Type B pancreatic cell (in vitro differentiated cells): ENCODE results near the gene NUMB. TPM values are rescaled to one million over a fixed set of nuclear protein-coding genes. Genes with fewer than 3 reads are reported as not detected.

Experiments used
- DNase-seq: peaks from one replicate; pipeline ENCODE4 v3.0.0; 2021; ENCODE audit warnings: mixed read lengths; ENCODE audit not compliant: unreplicated experiment; ENCODE audit errors: extremely low spot score
- H3K27ac Mint-ChIP-seq: 2 replicates; pipeline ENCODE4 v1.8.0; 2021; ENCODE audit warnings: mild to moderate bottlenecking, mixed read lengths
- H3K27me3 Mint-ChIP-seq: 2 replicates; pipeline ENCODE4 v1.8.0; 2021; ENCODE audit warnings: mixed read lengths
- H3K36me3 Mint-ChIP-seq: 2 replicates; pipeline ENCODE4 v1.8.0; 2021; ENCODE audit warnings: mixed read lengths
- H3K4me1 Mint-ChIP-seq: one replicate; pipeline ENCODE4 v1.8.0; 2021; ENCODE audit warnings: mixed read lengths; ENCODE audit not compliant: unreplicated experiment
- H3K4me3 Mint-ChIP-seq: 2 replicates; pipeline ENCODE4 v1.8.0; 2021; ENCODE audit warnings: mild to moderate bottlenecking, mixed read lengths
- H3K9me3 Mint-ChIP-seq: 2 replicates; pipeline ENCODE4 v1.8.0; 2021; ENCODE audit warnings: mixed read lengths
- CTCF ChIP-seq: fragments of 200-600 bp; sonication (generic); conservative IDR thresholded peaks from 2 replicates; pipeline ENCODE4 v1.5.0; 2021; ENCODE audit warnings: antibody characterized with exemption, mild to moderate bottlenecking
- long read RNA-seq: library from polyadenylated mRNA; unstranded; transcript quantifications from one replicate; pipeline ENCODE4 v2.0.0, GENCODE V29; 2020
- total RNA-seq: library from RNA; stranded (reverse); gene quantifications from 2 replicates; pipeline ENCODE4 v1.2.1, GENCODE V29; 2021; ENCODE audit warnings: low replicate concordance

The NUMB gene
- total RNA-seq: 64.5 and 78.1 TPM in 2 replicates
- long read RNA-seq, transcript NUMB-215 (12 exons, 3,037 nt): major isoform, 7 of 83 reads
- long read RNA-seq, transcript NUMB-213 (13 exons, 3,588 nt): minor isoform, 6 of 83 reads
- long read RNA-seq, transcript NUMB-225 (12 exons, 3,547 nt): minor isoform, 5 of 83 reads
- long read RNA-seq, transcript NUMB-226 (5 exons, 847 nt): minor isoform, 6 of 83 reads
- long read RNA-seq, partial matches to known transcripts: 18 of 83 reads
- long read RNA-seq, other reads (novel, unspliced or antisense): 33 of 83 reads

GRCh38 chr14:73458183-73458976, at the start of gene NUMB:
TSS of gene NUMB (minus strand) at chr14:73458546. CDS start at chr14:73355751, 102,795 bp downstream.
- peaks cover 51% of the 10 kb centered on the region for H3K4me1 Mint-ChIP-seq
- peak within 1 kb of the TSS; percentile 100 for H3K4me3 Mint-ChIP-seq
- H3K27ac Mint-ChIP-seq: peak within 1 kb of the TSS; percentile 100
- peak; percentile 95 for DNase-seq
- no peaks in the 10 kb centered on the region for H3K27me3 Mint-ChIP-seq
- no peaks in the 10 kb centered on the region for H3K36me3 Mint-ChIP-seq
- no peaks in the 10 kb centered on the region for H3K9me3 Mint-ChIP-seq
- peak; percentile 20 for TF ChIP-seq CTCF

- H3K4me1 Mint-ChIP-seq: no peaks in the 10 kb centered on the region
- DNase-seq: no peak
- no peak for TF ChIP-seq CTCF
- no peaks in the 10 kb centered on the region for H3K9me3 Mint-ChIP-seq
- peaks cover 4% of the 10 kb centered on the region for H3K36me3 Mint-ChIP-seq
- H3K27ac Mint-ChIP-seq: no peak overlapping the region
- no peaks in the 10 kb centered on the region for H3K27me3 Mint-ChIP-seq
- H3K4me3 Mint-ChIP-seq: no peak overlapping the region
These were observed 45.3 kb upstream of the NUMB start for GRCh38 chr14:73503648-73504047.

GRCh38 chr14:73502017-73502619, 43.8 kb upstream of the NUMB start:
- Mint-ChIP-seq H3K36me3 (peaks cover 4% of the 10 kb centered on the region), H3K4me3 (no peak overlapping the region), H3K9me3 (no peaks in the 10 kb centered on the region), H3K4me1 (no peaks in the 10 kb centered on the region), H3K27me3 (no peaks in the 10 kb centered on the region), H3K27ac (no peak overlapping the region)
- no peak for TF ChIP-seq CTCF
- no peak for DNase-seq

GRCh38 chr14:73500360-73500759, 42.0 kb upstream of the NUMB start:
- Mint-ChIP-seq H3K9me3 (no peaks in the 10 kb centered on the region), H3K36me3 (peaks cover 8% of the 10 kb centered on the region), H3K27ac (no peak overlapping the region), H3K27me3 (no peaks in the 10 kb centered on the region), H3K4me3 (no peak overlapping the region), H3K4me1 (no peaks in the 10 kb centered on the region)
- no peak for TF ChIP-seq CTCF
- no peak for DNase-seq

GRCh38 chr14:73494593-73494992, 36.2 kb upstream of the NUMB start:
- H3K27ac Mint-ChIP-seq: no peak overlapping the region
- H3K4me1 Mint-ChIP-seq: peaks cover 12% of the 10 kb centered on the region
- no peak for DNase-seq
- no peak overlapping the region for H3K4me3 Mint-ChIP-seq
- no peaks in the 10 kb centered on the region for H3K27me3 Mint-ChIP-seq
- H3K36me3 Mint-ChIP-seq: peaks cover 12% of the 10 kb centered on the region
- TF ChIP-seq CTCF: no peak
- H3K9me3 Mint-ChIP-seq: no peaks in the 10 kb centered on the region
